ENCODE results near the gene IL15.
"Not testable (repeated sequence)": the region's sequence is repeated elsewhere in the genome, so short reads cannot be mapped to it uniquely, and the experiment has no call there.

Gene IL15, protein sequence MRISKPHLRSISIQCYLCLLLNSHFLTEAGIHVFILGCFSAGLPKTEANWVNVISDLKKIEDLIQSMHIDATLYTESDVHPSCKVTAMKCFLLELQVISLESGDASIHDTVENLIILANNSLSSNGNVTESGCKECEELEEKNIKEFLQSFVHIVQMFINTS

DNA sequence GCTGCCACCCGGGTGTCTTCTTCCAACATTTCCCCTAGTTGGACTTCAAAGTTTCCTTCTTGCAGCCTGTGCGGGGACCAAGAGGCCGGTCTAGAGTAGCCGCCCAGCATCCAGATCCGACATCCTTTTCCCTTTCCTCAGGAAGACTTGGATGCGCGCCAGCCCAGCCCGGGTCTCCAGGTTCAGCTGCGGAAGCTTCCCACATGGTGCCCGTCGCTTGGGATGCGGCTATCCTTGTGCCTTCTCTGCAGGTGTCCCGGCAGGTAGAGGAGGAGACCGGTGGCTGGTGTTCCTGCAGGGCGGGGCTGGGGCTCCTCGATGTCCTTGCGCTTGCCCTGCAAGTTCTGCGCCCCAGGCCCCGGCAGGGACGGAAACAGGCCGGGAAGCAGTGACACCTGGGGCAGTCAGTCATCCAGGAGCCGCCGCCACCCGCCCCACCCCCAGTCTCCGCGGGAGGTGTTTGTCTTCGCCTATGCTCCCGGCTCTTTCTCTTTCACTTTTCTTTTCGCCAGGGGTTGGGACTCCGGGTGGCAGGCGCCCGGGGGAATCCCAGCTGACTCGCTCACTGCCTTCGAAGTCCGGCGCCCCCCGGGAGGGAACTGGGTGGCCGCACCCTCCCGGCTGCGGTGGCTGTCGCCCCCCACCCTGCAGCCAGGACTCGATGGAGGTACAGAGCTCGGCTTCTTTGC lies at the start of gene IL15:
IL15 (plus strand) TSS at position 502 of the 689 bp plus-strand sequence. CDS start 82,882 bp downstream, outside the sequence.
- DNase-seq: peak; percentile 66

DNA sequence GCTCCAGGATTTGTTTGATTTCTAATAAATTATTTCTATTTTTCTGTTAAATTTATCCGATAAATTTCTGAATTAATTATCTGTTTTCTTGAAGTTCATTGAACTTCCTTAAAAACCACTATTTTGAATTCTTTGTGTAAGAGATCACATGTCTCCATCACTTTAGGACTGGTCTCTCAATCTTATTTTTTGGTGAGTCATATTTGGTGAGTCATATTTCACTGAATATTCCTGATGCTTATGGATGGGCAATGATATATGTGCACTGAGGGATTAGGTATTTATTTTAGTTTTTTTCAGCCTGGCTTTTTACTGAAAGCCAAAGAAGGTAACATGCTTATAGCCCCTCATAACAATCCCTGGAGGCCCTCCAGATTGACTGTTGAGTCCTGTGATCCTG lies 48.5 kb upstream of the IL15 start:
- DNase-seq: no peak

DNA sequence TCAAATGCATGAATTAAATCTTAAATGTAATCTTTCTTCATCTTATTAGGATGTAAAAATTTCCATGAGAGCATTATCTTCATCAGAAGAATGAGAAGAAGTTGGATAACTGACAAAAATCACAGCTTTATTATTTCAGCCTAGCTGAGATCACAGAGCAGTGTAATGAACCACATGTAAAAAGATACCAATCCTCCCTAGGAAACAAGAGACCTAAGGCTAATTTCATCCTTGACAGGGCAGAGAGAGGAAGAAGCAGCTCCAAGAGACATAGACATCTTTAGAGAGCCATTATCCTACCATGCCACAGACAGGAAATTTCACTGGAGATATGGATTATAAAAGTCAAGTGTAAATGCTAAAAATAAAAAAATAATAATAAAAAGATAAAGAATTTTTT lies 40.9 kb upstream of the IL15 start:
- DNase-seq: no peak

DNA sequence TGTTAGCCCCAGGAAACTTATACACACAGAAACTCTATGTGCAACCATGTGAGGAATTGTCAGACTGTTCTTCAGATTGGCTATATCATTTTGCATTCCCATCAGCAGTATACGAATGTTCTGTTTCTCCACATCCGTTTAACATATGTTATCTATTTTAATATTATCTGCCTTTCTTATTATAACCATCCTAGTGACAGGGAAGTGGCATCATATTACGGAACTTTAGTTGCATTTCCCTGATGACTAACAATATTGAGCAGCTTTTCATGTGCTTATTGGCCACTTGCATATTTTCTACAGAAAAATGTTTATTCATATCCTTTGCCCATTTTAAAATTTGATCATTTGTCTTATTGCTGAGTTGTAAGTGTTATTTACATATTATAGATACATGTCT lies 36.5 kb upstream of the IL15 start:
- no peak for DNase-seq

DNA sequence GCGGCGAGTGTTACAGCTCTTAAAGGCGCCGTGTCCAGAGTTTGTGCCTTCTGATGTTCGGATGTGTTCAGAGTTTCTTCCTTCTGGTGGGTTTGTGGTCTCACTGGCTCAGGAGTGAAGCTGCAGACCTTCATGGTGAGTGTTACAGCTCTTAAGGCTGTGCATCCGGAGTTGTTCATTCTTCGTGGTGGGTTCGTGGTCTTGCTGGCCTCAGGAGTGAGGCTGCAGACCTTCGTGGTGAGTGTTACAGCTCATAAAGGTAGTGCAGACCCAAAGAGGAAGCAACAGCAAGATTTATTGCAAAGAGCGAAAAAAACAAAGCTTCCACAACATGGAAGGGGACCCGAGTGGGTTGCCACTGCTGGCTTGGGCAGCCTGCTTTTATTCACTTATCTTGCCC lies 31.7 kb upstream of the IL15 start:
- not testable (repeated sequence) for DNase-seq

DNA sequence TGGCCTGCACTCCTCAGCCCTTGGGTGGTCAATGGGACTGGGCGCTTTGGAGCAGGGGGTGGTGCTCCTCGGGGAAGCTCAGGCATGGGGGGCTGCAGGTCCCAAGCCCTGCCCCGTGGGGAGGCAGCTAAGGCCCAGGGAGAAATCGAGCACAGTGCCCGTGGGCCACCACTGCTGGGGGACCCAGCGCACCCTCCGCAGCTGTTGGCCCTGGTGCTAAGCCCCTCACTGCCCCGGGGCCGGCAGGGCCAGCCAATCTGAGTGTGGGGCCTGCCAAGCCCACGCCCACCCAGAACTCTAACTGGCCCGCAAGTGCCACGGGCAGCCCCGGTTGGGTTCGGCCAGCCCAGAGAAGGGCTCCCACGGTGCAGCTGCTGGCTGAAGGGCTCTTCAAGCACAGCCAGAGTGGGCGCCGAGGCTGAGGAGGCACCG lies 30.9 kb upstream of the IL15 start:
- no peak for DNase-seq

DNA sequence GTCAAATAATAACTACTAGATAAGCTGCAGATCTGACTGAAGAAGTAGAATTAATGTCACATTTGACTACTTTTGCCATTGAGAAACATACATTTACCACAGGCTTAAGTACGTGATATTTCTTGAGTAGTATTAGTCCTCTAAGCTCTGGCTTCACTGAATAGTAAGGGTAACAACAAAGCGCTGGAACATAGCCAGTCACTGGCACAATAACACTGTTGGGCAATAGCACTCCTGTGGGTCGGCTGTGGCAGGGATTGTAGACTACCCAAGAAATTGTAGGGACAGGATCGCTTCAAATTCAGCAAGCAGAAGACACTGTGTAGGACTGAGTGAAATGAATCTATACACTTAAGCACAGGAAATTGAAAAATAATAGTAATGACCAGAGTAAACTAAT lies 27.1 kb upstream of the IL15 start:
- DNase-seq: no peak

DNA sequence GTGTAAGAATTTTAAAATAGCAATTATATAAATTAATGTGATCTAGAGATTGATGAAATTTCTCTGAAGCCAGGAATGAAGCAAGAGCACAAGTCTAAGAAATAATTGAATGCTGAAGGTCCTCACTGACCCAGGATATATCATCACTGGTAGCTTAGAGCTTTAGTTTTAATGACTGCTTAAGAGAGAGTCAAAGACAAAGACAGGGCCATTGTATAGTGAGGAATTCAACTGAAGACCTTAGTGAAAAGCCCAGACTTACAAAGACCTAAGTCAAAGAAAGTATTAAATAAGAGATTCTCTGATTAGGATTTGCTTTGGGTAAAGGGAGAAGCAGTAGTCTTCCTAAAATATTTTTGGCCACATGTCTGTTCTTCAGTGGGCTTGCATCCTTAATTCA lies 26.0 kb upstream of the IL15 start:
- no peak for DNase-seq

DNA sequence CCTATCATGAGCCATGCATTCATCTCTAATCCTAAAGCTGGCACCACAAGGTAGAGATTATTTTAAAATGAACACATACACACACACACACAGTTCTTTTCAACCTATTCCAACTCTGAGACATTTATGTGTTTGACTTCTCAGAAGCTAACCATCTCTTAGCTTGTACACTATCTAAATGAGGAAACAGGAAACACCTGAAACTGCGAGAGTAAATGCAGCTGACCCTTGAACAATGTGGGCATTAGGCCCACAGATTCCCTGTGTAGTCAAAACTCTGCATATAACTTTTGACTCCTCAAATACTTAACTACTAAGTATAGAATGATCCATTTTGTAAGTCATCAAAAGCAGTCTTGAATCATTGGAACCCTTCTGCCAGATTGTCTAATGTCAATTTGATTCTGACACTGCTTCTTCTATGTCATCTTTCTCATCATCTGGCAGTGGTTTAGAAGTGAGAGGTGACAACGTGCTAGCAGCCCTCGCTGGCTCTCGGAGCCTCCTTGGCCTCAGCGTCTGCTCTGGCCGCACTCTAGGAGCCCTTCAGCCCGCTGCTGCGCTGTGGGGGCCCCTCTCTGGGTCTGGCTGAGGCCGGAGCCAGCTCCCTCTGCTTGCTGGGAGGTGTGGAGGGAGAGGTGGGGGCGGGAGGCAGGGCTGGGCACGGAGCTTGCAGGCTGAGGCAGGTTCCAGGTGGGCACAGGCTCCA lies 21.4 kb upstream of the IL15 start:
- DNase-seq: no peak

DNA sequence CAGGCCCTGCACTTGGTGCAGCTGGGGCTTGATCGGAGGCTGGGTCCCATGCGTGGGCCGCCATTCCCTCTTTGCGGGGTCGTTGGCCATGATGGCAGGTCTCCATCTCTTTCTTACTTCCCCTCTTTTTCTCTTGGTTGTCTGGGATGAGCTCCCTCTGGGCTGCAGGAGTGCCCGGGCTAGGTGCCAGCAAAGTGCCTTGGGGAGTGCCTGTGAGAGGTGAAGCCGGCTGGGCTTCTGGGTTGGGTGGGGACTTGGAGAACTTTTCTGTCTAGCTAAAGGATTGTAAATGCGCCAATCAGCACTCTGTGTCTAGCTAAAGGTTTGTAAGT lies 20.8 kb upstream of the IL15 start:
- not testable (repeated sequence) for DNase-seq

DNA sequence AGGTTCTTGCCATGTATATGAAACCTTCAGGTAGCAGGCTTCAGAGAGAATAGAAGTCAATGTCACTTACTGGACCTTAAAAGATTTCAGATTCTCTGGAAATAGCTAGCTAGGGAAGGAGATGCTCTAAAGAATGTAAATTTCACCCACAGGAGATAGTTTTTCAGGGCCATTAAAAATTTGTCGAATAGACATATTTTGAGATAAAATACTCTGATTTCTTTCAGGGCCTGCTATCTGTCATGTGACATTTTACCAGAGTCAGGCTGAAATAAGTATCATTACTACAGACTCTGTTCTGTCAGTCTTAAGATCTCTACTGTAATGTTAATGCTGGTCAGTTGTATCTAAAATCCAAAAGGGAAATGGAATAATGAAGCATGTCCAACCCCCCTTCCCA lies 15.7 kb upstream of the IL15 start:
- DNase-seq: no peak

DNA sequence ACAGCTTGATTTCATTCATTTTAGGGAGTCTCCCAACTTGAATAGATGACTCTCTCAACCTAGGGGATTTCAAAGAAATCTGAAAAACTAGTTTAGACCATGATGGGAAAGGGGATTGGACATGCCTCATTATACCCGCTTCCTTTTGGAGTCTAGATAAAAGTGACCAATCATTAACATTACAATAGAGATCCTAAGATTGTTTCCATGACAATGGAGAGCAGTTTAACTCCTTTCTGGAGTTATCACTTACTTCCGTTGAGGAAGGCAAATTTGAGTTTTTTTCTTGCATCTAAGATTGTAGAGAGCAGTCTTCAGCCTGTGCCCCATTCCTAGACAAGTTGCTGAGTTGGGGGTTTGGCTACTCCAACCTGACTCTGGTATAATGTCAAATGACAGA lies 11.4 kb upstream of the IL15 start:
- no peak for DNase-seq

DNA sequence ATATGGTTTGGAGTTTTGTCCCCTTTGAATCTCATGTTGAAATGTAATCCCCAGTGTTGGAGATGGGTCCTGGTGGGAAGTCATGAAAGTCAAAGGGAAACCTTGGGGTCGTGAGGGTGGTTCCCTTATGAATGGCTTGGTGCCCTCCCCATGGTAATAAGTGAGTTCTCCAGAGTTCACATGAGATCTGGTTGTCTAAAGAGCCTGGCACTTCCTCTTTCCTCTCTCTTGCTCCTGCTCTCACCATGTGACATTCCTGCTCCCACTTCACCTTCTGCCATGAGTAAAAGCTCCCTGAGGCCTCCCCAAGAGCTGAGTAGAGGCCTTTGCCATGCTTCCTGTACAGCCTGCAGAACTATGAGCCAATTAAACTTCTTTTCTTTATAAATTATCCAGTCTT lies 5.5 kb upstream of the IL15 start:
- no peak for DNase-seq

DNA sequence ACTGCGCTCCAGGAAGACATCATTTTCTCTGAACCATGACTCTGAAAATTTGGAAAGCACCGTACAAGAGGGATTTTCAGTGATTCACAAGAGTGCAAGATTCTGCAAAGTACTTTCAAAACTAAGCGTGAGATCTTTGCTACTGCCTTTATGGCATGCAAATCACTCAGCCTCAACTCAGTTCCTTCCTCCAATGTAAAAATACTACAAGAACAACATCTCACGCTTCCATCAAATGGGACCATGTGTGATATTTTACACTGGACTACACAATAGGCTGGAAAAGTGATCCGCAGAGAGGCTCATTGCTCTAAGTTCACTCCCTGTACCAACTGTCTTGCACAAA lies 674 bp upstream of the IL15 start:
- DNase-seq: no peak

DNA sequence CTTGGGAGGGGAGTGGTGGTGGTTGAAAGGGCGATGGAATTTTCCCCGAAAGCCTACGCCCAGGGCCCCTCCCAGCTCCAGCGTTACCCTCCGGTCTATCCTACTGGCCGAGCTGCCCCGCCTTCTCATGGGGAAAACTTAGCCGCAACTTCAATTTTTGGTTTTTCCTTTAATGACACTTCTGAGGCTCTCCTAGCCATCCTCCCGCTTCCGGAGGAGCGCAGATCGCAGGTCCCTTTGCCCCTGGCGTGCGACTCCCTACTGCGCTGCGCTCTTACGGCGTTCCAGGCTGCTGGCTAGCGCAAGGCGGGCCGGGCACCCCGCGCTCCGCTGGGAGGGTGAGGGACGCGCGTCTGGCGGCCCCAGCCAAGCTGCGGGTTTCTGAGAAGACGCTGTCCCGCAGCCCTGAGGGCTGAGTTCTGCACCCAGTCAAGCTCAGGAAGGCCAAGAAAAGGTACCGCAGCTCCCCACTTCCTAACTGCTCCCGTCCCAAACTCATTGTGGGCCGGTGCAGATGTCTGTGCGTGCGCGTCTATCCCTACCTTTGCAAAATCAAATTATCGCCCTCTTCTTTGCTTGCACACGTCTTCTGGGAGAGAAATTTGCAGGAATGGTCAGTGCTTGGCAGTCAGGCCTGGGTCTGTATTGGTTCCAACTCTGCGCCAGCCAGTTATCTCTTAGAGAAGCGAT lies 533 bp downstream of the IL15 start:
- DNase-seq: no peak

DNA sequence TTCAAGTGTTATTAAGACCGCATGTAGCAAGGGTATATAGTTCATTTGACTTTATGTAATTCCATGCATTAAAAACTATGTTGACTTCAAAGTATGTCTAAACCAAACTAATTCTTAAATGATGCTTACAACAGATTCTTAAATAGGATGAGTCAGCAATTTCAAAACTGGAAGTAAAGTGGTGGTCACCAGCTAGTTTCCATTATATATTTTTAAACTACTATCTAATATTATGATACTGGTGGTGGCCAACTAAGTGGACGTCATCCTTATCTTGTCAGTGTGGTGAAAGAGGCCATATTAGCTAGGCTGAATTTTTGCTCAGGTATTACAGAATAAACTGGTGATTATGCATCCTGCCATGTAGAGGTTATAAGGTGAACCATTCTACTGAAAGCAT lies 1.2 kb downstream of the IL15 start:
- DNase-seq: no peak

DNA sequence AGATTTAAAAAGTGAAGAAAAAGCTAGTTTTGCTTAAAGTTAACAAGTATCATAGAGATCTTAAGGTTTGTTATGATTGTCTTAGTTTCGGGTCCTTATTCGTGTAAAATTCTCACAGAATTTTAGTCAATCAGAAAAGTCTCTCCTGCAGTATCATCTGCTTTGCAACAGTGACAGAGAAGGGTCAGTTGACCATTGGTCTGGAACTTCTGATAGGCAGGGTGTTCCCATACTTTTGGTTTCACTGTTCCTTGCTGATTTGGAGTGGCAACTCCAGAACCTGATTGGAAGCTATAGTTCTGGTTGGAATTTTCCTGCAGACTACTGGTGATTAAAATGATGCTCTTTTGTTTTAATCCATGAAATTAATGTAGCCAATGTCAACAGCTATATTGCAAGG lies 1.8 kb downstream of the IL15 start:
- DNase-seq: no peak

DNA sequence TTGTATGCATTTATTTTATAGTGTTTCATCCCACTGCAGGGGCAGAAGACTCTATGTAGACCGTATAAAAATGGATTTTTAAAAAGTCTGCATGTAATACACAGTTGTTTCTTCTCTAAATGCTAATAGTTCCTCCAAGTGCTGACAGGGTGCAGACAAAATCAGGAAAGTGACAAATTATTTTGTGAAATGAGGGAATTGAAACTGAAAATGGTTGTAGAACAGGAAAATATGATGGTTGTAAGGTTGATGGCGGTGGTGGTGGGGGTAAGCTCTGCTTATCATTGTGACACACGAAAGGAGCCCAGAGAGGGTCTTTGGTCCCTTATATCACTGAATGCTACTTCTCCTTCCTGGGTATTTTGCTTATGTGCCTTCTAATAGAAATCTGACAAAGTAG lies 4.3 kb downstream of the IL15 start:
- DNase-seq: no peak

DNA sequence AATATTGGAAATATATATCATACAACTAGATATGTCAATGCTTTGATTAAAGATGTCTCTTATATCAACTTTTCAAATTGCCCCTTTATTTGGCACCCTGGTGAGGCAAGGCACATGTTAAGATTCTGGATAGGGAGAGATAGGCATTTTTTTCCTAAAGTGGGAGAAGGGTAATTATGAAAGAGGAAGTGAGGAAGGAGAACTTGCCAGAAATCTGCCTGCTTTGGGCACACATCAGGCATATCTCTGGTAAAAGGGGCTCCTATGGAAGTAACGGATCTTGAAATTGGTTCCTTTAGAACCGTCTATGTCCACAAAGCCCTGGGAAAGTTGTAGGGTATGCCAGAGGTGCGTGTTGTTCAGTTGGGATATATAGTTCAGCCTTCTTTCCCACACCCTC lies 5.7 kb downstream of the IL15 start:
- DNase-seq: no peak

DNA sequence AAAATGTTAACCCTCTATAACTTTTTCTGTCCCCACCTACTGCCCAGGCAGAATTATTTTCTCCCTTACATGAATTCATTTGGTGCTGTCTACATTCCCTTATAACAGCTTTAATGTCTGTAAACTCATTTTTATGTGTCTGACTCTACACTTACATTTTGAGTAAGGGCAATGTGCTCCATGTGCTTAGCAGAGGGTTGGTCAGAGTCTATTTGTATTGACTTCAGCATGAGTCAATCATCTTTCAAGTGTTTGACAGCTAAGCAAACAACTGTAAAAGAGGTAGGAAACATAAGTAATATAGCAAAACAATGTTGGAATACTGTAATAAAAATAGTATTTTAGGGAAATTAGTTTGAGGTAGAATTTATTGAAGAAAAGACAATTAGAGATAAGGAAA lies 6.3 kb downstream of the IL15 start:
- DNase-seq: no peak

DNA sequence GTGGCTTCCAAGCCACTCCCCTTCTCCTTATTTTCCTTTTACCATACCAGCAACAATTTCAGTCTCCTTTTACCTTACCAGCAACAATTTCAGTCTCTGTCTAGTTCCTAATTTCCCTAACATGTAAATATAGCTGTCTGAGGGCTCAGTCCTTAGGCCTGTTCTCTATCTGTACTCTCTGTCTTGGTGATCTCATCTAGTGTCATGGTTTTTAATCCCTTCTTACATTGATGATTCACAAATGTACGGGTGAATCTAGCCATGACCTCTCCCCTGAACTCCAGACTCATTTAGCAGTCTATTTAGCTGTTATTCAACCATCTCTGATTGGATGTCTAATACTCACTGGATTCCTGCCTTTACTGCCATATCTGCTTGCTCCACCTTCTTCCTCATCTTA lies 7.2 kb downstream of the IL15 start:
- DNase-seq: no peak

DNA sequence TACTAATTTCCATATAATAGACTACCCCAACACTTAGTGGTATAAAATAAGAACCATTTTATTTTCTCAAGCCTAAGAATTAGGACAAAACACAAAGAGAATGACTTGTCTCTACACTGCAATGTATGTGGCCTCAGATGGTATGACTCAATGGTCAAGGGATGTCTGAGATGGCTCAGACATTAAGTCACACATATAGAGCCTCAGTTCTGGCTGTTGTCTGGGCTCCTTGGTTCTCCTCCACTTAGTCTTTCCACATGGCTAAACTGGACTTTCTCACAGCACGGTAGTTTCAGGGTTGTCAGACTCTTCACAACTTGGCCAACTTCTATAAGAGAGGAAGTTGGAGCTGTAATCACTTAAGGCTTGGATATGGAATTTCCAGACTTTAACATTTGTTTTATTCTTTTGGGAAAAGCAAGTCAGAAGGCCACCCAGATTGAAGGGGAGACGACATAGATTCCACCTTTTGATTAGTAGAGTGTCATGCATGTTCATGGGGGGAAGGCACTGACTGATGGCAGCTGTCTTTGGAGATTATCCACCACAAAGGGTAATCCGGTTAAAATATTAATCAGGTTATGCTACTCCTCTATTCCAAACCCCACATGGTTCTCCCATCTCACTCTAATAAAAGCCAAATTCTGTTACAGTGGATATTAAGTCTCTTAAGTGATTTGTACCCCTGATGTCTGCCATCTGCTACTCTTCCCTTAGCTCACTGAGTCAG lies 9.4 kb downstream of the IL15 start:
- no peak for DNase-seq

DNA sequence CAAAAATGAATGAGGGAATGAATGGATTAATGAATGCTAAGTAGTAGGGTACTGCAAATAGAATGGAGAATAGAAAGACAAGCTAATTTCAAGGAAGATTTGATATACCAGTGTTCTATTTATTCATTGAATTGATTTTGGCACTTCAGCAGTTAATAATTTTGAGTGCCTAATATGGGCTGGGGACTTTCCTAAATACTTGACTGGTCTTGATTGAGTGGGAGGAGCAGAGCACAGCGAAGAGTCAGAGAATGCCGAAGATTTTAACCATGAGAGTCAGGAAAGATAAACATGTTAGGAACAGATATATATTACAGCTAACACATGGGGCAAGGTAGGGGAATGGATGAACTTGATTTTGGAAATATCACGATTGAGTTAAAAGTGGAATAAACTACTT lies 10.6 kb downstream of the IL15 start:
- no peak for DNase-seq

DNA sequence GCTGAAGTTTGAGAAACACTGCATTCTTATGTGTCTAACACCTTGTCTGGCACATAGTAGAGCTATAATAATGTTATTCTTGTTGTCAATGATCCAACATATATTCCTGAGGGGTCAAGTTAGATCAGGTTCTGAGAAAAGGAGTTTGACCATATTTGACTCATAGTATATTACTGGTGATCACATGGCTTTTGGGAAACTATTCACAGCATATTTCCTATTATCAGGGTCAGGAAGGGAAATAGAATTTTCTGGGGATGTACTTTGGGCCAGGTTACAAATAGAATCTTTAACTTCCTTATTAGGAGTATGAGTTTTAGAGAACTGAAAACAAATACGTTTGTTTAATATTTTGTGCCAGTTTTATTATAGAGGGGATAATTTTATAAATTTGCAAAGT lies 11.6 kb downstream of the IL15 start:
- no peak for DNase-seq
